WTC11 (cell line): ENCODE data around the gene NOL4L. TPM values are rescaled to one million over a fixed set of nuclear protein-coding genes. Genes with fewer than 3 reads are reported as not detected.

Source experiments
- ATAC-seq: fragments of 200-7000 bp; cut with Tn5 transposase; 2 replicates; pipeline ENCODE4 v1.10.0; 2021; ENCODE audit warnings: mild to moderate bottlenecking, moderate library complexity
- CTCF ChIA-PET: fragments of 300-600 bp; sonication (Branson Sonifier 250); formaldehyde crosslinking; loops from one replicate; lab custom pipeline; 2021; ENCODE audit warnings: antibody characterized with exemption; lab: Charles Lee
- POLR2A ChIA-PET: fragments of 350-600 bp; sonication (Branson Sonifier 250); formaldehyde crosslinking; loops from one replicate; lab custom pipeline; 2021; ENCODE audit warnings: antibody characterized with exemption; lab: Charles Lee
- DNase-seq: peaks from one replicate; pipeline ENCODE4 v3.0.0; 2021; ENCODE audit warnings: low spot score
- H3K27ac Mint-ChIP-seq: 2 replicates; pipeline ENCODE4 v1.8.0; 2021; ENCODE audit warnings: mixed read lengths
- H3K27me3 Mint-ChIP-seq: 2 replicates; pipeline ENCODE4 v1.8.0; 2021; ENCODE audit warnings: low read depth, mild to moderate bottlenecking, moderate library complexity, mixed read lengths
- H3K36me3 Mint-ChIP-seq: 2 replicates; pipeline ENCODE4 v1.8.0; 2021; ENCODE audit warnings: mixed read lengths
- H3K4me1 Mint-ChIP-seq: 2 replicates; pipeline ENCODE4 v1.8.0; 2022; ENCODE audit warnings: mixed read lengths
- H3K4me3 Mint-ChIP-seq: 2 replicates; pipeline ENCODE4 v1.8.0; 2021; ENCODE audit warnings: mild to moderate bottlenecking, moderate library complexity, mixed read lengths
- H3K9me3 Mint-ChIP-seq: 2 replicates; pipeline ENCODE4 v1.8.0; 2021; ENCODE audit warnings: mixed read lengths
- ATF2 ChIP-seq: sonication (generic); formaldehyde crosslinking; IDR thresholded peaks from 2 replicates; pipeline ENCODE4 v1.8.1; 2022; ENCODE audit warnings: low read depth, missing genetic modification reagents, borderline replicate concordance
- ATF6 ChIP-seq: sonication (generic); formaldehyde crosslinking; IDR thresholded peaks from 2 replicates; pipeline ENCODE4 v1.8.1; 2023; ENCODE audit warnings: mild to moderate bottlenecking, missing genetic modification reagents
- CBFB ChIP-seq: sonication (generic); formaldehyde crosslinking; IDR thresholded peaks from 2 replicates; pipeline ENCODE4 v1.8.1; 2022; ENCODE audit warnings: mild to moderate bottlenecking, low read depth, missing genetic modification reagents
- E2F4 ChIP-seq: sonication (generic); formaldehyde crosslinking; IDR thresholded peaks from 2 replicates; pipeline ENCODE4 v1.8.1; 2022; ENCODE audit warnings: low read depth, mild to moderate bottlenecking, moderate library complexity, missing genetic modification reagents, borderline replicate concordance
- GABPB1 ChIP-seq: sonication (generic); formaldehyde crosslinking; IDR thresholded peaks from 2 replicates; pipeline ENCODE4 v1.8.1; 2023; ENCODE audit warnings: mild to moderate bottlenecking, missing genetic modification reagents
- NFATC4 ChIP-seq: fragments of 250-450 bp; sonication (Bioruptor Pico); IDR thresholded peaks from 2 replicates; pipeline ENCODE4 v1.9.0; 2021; ENCODE audit warnings: mild to moderate bottlenecking
- NR3C1 ChIP-seq: sonication (generic); formaldehyde crosslinking; conservative IDR thresholded peaks from 2 replicates; pipeline ENCODE4 v1.8.1; 2023; ENCODE audit warnings: low read depth, mild to moderate bottlenecking, missing genetic modification reagents
- OVOL2 ChIP-seq: fragments of 250-450 bp; sonication (Bioruptor Pico); IDR thresholded peaks from 2 replicates; pipeline ENCODE4 v1.9.0; 2021; ENCODE audit warnings: mild to moderate bottlenecking, borderline replicate concordance
- PRRX2 ChIP-seq: fragments of 250-450 bp; sonication (Bioruptor Pico); IDR thresholded peaks from 2 replicates; pipeline ENCODE4 v1.8.0; 2021; ENCODE audit warnings: mild to moderate bottlenecking
- RORB ChIP-seq: fragments of 250-450 bp; sonication (Bioruptor Pico); IDR thresholded peaks from 2 replicates; pipeline ENCODE4 v1.9.0; 2021; ENCODE audit warnings: mild to moderate bottlenecking
- TEAD4 ChIP-seq: sonication (generic); formaldehyde crosslinking; IDR thresholded peaks from 2 replicates; pipeline ENCODE4 v1.8.0; 2022; ENCODE audit warnings: mild to moderate bottlenecking, missing genetic modification reagents
- USF2 ChIP-seq: sonication (generic); formaldehyde crosslinking; IDR thresholded peaks from 2 replicates; pipeline ENCODE4 v1.8.1; 2023; ENCODE audit warnings: mild to moderate bottlenecking, missing genetic modification reagents, moderate library complexity
- ZBTB43 ChIP-seq: sonication (generic); formaldehyde crosslinking; IDR thresholded peaks from 2 replicates; pipeline ENCODE4 v1.8.1; 2023; ENCODE audit warnings: mild to moderate bottlenecking, missing genetic modification reagents
- ZNF138 ChIP-seq: sonication (generic); formaldehyde crosslinking; conservative IDR thresholded peaks from 2 replicates; pipeline ENCODE4 v1.8.1; 2022; ENCODE audit warnings: mild to moderate bottlenecking, moderate library complexity, missing genetic modification reagents
- ZNF396 ChIP-seq: fragments of 250-450 bp; sonication (Bioruptor Pico); IDR thresholded peaks from 2 replicates; pipeline ENCODE4 v1.8.0; 2021; ENCODE audit warnings: mild to moderate bottlenecking, moderate library complexity, borderline replicate concordance
- total RNA-seq: library from RNA; stranded (reverse); gene quantifications from 3 replicates; pipeline ENCODE4 v1.2.3, GENCODE V29; 2021
- TF ChIP-seq, protein P1 (sequence below): fragments of 250-450 bp; sonication (Bioruptor Pico); IDR thresholded peaks from 2 replicates; pipeline ENCODE4 v1.9.0; 2021; ENCODE audit warnings: moderate library complexity, mild to moderate bottlenecking, inconsistent platforms, borderline replicate concordance
- TF ChIP-seq, protein P2 (sequence below): sonication (generic); formaldehyde crosslinking; IDR thresholded peaks from 2 replicates; pipeline ENCODE4 v1.8.0; 2023; ENCODE audit warnings: mild to moderate bottlenecking, missing genetic modification reagents
- TF ChIP-seq, protein P3 (sequence below): fragments of 200-600 bp; IDR thresholded peaks from 2 replicates; pipeline ENCODE4 v1.8.0; 2022; ENCODE audit warnings: antibody characterized with exemption

The NOL4L gene
- total RNA-seq, 1 experiment from 2014 or later, result 29.0 TPM

- TF ChIP-seq, protein P1, sequence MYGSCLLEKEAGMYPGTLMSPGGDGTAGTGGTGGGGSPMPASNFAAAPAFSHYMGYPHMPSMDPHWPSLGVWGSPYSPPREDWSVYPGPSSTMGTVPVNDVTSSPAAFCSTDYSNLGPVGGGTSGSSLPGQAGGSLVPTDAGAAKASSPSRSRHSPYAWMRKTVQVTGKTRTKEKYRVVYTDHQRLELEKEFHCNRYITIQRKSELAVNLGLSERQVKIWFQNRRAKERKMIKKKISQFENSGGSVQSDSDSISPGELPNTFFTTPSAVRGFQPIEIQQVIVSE (CRISPR knock-in tag), result no peak
- no peak for TF ChIP-seq OVOL2 (CRISPR knock-in tag)
Measured at GRCh38 chr20:32429343-32429742, 155.8 kb downstream of the NOL4L start (continued).

- H3K4me1 Mint-ChIP-seq, result no peaks in the 10 kb centered on the region
- no peaks in the 10 kb centered on the region for H3K27me3 Mint-ChIP-seq
- no peaks in the 10 kb centered on the region for H3K9me3 Mint-ChIP-seq
- no peak for TF ChIP-seq ATF6 (CRISPR knock-in tag)
- no peak for TF ChIP-seq TEAD4 (CRISPR knock-in tag)
- no peak for TF ChIP-seq E2F4 (CRISPR knock-in tag)
- no peak for TF ChIP-seq PRRX2 (CRISPR knock-in tag)
- TF ChIP-seq, protein P2, sequence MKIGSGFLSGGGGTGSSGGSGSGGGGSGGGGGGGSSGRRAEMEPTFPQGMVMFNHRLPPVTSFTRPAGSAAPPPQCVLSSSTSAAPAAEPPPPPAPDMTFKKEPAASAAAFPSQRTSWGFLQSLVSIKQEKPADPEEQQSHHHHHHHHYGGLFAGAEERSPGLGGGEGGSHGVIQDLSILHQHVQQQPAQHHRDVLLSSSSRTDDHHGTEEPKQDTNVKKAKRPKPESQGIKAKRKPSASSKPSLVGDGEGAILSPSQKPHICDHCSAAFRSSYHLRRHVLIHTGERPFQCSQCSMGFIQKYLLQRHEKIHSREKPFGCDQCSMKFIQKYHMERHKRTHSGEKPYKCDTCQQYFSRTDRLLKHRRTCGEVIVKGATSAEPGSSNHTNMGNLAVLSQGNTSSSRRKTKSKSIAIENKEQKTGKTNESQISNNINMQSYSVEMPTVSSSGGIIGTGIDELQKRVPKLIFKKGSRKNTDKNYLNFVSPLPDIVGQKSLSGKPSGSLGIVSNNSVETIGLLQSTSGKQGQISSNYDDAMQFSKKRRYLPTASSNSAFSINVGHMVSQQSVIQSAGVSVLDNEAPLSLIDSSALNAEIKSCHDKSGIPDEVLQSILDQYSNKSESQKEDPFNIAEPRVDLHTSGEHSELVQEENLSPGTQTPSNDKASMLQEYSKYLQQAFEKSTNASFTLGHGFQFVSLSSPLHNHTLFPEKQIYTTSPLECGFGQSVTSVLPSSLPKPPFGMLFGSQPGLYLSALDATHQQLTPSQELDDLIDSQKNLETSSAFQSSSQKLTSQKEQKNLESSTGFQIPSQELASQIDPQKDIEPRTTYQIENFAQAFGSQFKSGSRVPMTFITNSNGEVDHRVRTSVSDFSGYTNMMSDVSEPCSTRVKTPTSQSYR (CRISPR knock-in tag), result no peak
- TF ChIP-seq NR3C1 (CRISPR knock-in tag), result no peak
- DNase-seq, result no peak
- peaks cover 12% of the 10 kb centered on the region for H3K36me3 Mint-ChIP-seq
- ATAC-seq, result no peak
- H3K4me3 Mint-ChIP-seq, result no peak overlapping the region
- CTCF ChIA-PET, result interaction anchor here (0.6 kb wide), 1 partner anchor 275 kb away, joined by 3 read pairs; no protein-coding TSS in a partner anchor
- no peak overlapping the region for H3K27ac Mint-ChIP-seq
- POLR2A ChIA-PET, result no interaction called here
Measured at GRCh38 chr20:32427996-32428395, 157.1 kb downstream of the NOL4L start.

DNA sequence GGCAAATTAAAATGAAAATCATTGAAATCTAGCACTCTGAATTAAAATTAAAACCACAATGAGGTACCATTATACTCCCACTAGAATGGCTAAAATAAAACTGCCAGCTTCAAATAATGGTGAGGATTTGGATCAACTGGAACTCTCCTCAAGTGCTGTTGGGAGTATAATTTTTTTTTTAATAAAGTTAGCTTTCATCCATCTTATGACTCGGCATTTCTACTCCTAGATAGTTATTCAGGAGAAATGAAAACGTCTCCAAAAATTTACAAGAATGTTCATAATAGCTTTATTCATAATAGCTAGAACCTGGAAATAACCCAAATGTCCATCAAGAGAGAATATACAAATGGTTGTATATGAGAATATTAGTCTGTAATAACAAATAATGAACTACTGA is 163.8 kb downstream of the NOL4L start:
- no peak for DNase-seq
- CTCF ChIA-PET, result interaction anchor here (1.1 kb wide), 1 partner anchor 35 kb away, joined by 3 read pairs; no protein-coding TSS in a partner anchor
- Mint-ChIP-seq H3K4me1 (no peaks in the 10 kb centered on the region), H3K36me3 (no peaks in the 10 kb centered on the region), H3K27ac (no peak overlapping the region), H3K4me3 (no peak overlapping the region), H3K27me3 (no peaks in the 10 kb centered on the region), H3K9me3 (peaks cover 4% of the 10 kb centered on the region)
- POLR2A ChIA-PET, result interaction anchor here (0.7 kb wide), 1 partner anchor 135 kb away, joined by 5 read pairs; no protein-coding TSS in a partner anchor
- no peak for ATAC-seq
- TF ChIP-seq USF2 (no peak), ZBTB43 (CRISPR knock-in tag) (no peak), GABPB1 (no peak), ZNF396 (CRISPR knock-in tag) (no peak), NFATC4 (CRISPR knock-in tag) (no peak), CBFB (CRISPR knock-in tag) (no peak), ATF2 (CRISPR knock-in tag) (no peak), ZNF138 (CRISPR knock-in tag) (no peak), ATF6 (CRISPR knock-in tag) (no peak), RORB (CRISPR knock-in tag) (no peak)
- TF ChIP-seq, protein P3, sequence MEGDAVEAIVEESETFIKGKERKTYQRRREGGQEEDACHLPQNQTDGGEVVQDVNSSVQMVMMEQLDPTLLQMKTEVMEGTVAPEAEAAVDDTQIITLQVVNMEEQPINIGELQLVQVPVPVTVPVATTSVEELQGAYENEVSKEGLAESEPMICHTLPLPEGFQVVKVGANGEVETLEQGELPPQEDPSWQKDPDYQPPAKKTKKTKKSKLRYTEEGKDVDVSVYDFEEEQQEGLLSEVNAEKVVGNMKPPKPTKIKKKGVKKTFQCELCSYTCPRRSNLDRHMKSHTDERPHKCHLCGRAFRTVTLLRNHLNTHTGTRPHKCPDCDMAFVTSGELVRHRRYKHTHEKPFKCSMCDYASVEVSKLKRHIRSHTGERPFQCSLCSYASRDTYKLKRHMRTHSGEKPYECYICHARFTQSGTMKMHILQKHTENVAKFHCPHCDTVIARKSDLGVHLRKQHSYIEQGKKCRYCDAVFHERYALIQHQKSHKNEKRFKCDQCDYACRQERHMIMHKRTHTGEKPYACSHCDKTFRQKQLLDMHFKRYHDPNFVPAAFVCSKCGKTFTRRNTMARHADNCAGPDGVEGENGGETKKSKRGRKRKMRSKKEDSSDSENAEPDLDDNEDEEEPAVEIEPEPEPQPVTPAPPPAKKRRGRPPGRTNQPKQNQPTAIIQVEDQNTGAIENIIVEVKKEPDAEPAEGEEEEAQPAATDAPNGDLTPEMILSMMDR, result no peak
